SJCRH30 (cell line): ENCODE data around the gene UNC13A. TPM values are rescaled to one million over a fixed set of nuclear protein-coding genes. Genes with fewer than 3 reads are reported as not detected.
"Not testable (repeated sequence)": the region's sequence is repeated elsewhere in the genome, so short reads cannot be mapped to it uniquely, and the experiment has no call there.

ENCODE experiments used
- DNase-seq, 2 experiments: peaks; one replicate each; pipeline ENCODE4 v3.0.0-alpha.2; 2015 to 2020
- H3K27ac ChIP-seq: fragments of 250-450 bp; sonication (Bioruptor Pico); 2 replicates; pipeline ENCODE4 v1.5.1; 2020; ENCODE audit warnings: mild to moderate bottlenecking, moderate library complexity
- H3K27me3 ChIP-seq: fragments of 250-450 bp; sonication (Bioruptor Pico); 2 replicates; pipeline ENCODE4 v1.5.1; 2020; ENCODE audit warnings: mild to moderate bottlenecking, moderate library complexity
- H3K36me3 ChIP-seq: fragments of 250-450 bp; sonication (Bioruptor Pico); 2 replicates; pipeline ENCODE4 v1.5.1; 2020; ENCODE audit warnings: mild to moderate bottlenecking, moderate library complexity
- H3K4me1 ChIP-seq: fragments of 250-450 bp; sonication (Bioruptor Pico); 2 replicates; pipeline ENCODE4 v1.5.1; 2020; ENCODE audit warnings: mild to moderate bottlenecking, moderate library complexity
- H3K4me3 ChIP-seq: fragments of 250-450 bp; sonication (Bioruptor Pico); 2 replicates; pipeline ENCODE4 v1.5.1; 2020; ENCODE audit warnings: mild to moderate bottlenecking, moderate library complexity
- H3K9me3 ChIP-seq: fragments of 250-450 bp; sonication (Bioruptor Pico); replicated peaks from 2 replicates; pipeline ENCODE4 v1.5.1; 2020; ENCODE audit warnings: mild to moderate bottlenecking, moderate library complexity
- total RNA-seq: library from RNA; depleted of rRNA; stranded (reverse); fragments of >200 nt; shearing (Covaris generic); gene quantifications from 2 replicates; pipeline ENCODE4 v1.2.3, GENCODE V29; 2014

Gene UNC13A
- total RNA-seq, 1 experiment from 2014 or later = 0.02 TPM

DNA sequence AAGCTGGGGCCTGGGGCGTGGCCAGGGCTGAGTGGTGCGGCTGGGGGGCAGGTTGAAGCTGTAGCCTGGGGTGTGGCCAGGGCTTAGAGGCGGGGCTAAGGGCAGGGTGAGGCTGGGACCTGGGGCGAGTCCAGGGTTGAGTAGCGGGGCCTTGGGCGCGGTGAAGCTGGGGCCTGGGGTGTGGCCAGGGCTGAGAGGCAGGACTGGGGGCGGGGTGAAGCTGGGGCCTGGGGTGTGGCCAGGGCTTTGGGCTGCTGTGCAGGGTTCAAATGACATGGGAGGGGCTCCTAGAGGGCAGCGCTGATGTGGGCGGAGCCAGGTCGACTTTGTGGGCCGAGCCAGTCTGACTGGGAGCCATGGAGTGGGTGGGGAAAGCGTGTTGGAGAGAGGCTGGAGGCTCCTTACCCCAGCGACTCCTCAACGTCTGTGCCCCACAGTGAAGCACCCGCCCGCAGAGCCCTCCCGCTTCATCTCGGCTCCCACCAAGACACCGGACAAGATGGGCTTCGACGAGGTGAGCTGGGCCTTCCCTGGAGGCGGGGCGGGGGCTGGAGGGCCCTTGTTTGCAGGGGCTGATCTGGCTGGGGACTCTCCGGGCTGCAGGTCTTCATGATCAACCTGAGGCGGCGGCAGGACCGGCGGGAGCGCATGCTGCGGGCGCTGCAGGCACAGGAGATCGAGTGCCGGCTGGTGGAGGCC is 111.2 kb downstream of the UNC13A start:
- H3K36me3 ChIP-seq = peaks cover 67% of the 10 kb centered on the region
- H3K27ac ChIP-seq = no peak overlapping the region
- DNase-seq = peak; percentile 73 to 80

DNA sequence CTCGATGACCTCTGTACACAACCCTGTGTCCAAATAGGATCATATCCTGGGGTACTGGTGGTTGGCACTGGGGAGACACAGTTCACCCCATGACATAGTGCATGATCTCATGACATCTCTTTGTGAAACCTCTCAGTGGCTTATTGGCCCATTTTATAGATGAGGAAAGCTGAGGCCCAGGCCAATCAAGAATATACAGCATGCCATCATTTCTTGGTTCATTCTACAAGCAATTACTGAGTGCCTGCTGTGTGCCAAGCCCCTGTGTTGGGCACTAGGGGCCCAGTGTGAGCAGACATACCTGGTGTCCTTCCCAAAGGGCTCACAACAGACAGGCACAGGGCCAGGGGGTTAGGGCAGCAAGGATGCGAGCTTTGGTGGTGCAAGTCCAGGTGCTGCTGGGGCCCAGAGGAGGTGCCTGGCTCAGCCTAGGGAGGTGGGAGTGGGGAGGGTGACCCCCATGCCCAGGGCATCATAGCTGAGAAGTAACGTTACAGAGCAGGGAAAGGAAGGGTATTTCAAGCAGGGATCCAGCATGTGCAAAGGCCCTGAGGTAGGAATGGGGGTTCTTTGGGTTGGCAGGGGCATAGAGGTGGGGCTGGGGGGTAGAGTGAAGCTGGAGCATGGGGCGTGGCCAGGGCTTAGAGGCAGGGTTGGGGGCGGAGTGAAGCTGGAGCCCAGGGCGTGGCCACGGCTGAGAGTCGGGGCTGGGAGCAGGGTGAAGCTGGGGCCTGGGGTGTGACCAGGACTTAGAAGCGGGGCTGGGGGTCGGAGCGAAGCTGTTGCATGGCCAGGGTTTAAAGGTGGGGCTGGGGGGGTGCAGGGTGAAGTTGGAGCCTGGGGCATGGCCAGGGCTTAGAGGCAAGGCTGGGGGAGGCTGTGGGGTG is 112.0 kb downstream of the UNC13A start:
- no peak overlapping the region for H3K4me3 ChIP-seq
- no peaks in the 10 kb centered on the region for H3K4me1 ChIP-seq
- H3K36me3 ChIP-seq = peaks cover 67% of the 10 kb centered on the region
- no peaks in the 10 kb centered on the region for H3K27me3 ChIP-seq
- H3K9me3 ChIP-seq = no peaks in the 10 kb centered on the region
- no peak overlapping the region for H3K27ac ChIP-seq
- DNase-seq = peak in 1 of 2 experiments; percentile 30

More for the DNA sequence above, 111.2 kb downstream of the UNC13A start:
- Histone ChIP-seq H3K4me3 (no peak overlapping the region), H3K9me3 (no peaks in the 10 kb centered on the region), H3K4me1 (no peaks in the 10 kb centered on the region), H3K27me3 (no peaks in the 10 kb centered on the region)

GRCh38 chr19:17572638-17573037 is 115.5 kb downstream of the UNC13A start:
- Histone ChIP-seq H3K9me3 (no peaks in the 10 kb centered on the region), H3K4me3 (no peak overlapping the region), H3K27ac (no peak overlapping the region), H3K36me3 (peaks cover 72% of the 10 kb centered on the region), H3K4me1 (no peaks in the 10 kb centered on the region), H3K27me3 (no peaks in the 10 kb centered on the region)
- no peak for DNase-seq

GRCh38 chr19:17570791-17571190 is 117.4 kb downstream of the UNC13A start:
- Histone ChIP-seq H3K27me3 (no peaks in the 10 kb centered on the region), H3K9me3 (no peaks in the 10 kb centered on the region), H3K4me3 (no peak overlapping the region), H3K27ac (no peak overlapping the region), H3K4me1 (no peaks in the 10 kb centered on the region), H3K36me3 (peaks cover 79% of the 10 kb centered on the region)
- no peak for DNase-seq

DNA sequence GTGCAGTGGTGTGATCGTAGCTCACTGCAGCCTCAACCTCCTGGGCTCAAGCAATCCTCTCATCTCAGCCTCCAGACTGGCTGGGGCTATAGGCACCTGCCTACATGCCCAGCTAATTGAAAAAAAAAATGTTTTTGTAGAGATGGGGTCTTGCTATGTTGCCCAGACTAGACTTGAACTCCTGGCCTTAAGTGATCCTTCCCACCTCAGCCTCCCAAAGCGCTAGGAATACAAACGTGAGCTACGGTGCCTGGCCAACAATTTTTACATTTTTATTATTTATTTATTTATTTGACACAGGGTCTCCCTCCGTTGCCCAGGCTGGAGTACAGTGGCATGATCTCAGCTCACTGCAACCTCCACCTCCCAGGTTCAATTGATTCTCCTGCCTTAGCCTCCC is 117.9 kb downstream of the UNC13A start:
- not testable (repeated sequence) for H3K9me3 ChIP-seq, H3K27ac ChIP-seq, H3K27me3 ChIP-seq, H3K4me1 ChIP-seq, H3K4me3 ChIP-seq, DNase-seq
- peaks cover 80% of the 10 kb centered on the region for H3K36me3 ChIP-seq

DNA sequence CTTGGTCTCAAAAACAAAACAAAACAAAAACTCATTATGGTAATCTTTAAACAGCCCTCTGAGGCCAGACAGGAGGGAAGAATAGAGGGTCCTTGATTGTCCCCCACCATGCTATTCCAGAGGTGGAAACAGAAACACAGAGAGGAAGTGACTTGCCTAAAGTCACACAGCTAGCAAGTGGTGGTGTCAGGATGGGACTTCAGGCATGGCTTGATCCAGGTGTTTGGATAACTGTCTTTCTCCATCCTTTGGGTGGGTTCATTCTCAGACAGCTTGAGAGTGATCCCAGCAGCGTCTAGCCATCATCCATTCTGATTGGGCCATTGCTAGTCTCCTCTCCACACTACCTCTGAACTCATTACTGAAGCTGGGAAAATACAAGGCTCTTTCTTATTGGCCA is 120.2 kb downstream of the UNC13A start:
- Histone ChIP-seq H3K9me3 (no peaks in the 10 kb centered on the region), H3K27me3 (no peaks in the 10 kb centered on the region), H3K4me3 (no peak overlapping the region), H3K36me3 (peaks cover 79% of the 10 kb centered on the region), H3K4me1 (no peaks in the 10 kb centered on the region), H3K27ac (no peak overlapping the region)
- DNase-seq = no peak

GRCh38 chr19:17565611-17566010 is 122.5 kb downstream of the UNC13A start:
- Histone ChIP-seq H3K27me3 (no peaks in the 10 kb centered on the region), H3K4me3 (no peak overlapping the region), H3K36me3 (peaks cover 77% of the 10 kb centered on the region), H3K9me3 (no peaks in the 10 kb centered on the region), H3K27ac (no peak overlapping the region), H3K4me1 (no peaks in the 10 kb centered on the region)
- no peak for DNase-seq

GRCh38 chr19:17564781-17565180 is 123.4 kb downstream of the UNC13A start:
- no peak for DNase-seq
- H3K36me3 ChIP-seq = peaks cover 78% of the 10 kb centered on the region

DNA sequence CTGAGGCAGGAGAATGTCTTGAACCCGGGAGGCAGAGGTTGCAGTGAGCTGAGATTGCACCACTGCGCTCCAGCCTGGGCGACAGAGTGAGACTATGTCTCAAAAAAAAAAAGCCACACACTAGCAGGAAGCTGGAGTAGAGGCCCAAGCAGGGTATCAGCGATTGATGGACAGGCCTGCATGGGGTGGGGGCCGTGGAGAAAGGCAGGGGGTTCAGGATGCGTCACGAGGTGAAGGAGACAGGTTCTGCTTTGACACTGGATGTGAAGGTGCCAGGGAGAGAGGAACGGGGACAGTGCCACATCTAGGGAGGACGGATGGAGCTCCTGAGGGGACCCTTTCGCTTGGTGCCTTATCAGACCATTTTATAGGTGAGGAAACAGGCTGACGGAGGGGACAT is 125.6 kb downstream of the UNC13A start:
- no peak overlapping the region for H3K27ac ChIP-seq
- H3K4me3 ChIP-seq = no peak overlapping the region
- H3K4me1 ChIP-seq = no peaks in the 10 kb centered on the region
- peaks cover 69% of the 10 kb centered on the region for H3K36me3 ChIP-seq
- H3K27me3 ChIP-seq = no peaks in the 10 kb centered on the region
- H3K9me3 ChIP-seq = no peaks in the 10 kb centered on the region
- no peak for DNase-seq

More at GRCh38 chr19:17564781-17565180, 123.4 kb downstream of the UNC13A start:
- Histone ChIP-seq H3K4me1 (no peaks in the 10 kb centered on the region), H3K27ac (no peak overlapping the region), H3K4me3 (no peak overlapping the region), H3K9me3 (no peaks in the 10 kb centered on the region), H3K27me3 (no peaks in the 10 kb centered on the region)

DNA sequence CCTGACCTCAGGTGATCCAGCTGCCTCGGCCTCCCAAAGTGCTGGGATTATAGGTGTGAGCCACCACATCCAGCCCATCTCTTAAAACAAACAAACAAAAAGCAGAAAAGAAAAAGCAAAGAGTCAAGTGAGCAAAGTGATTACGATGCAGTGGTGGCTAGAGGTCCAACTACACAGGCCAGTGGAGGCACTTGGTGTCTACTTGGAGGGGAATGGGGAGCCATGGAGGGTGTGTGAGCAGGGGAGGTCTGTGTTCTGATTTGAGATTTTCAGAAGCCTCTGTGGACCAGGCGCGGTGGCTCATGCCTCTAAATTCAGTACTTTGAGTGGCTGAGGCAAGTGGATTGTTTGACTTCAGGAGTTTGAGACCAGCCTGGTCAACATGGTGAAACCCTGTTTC is 126.1 kb downstream of the UNC13A start:
- peaks cover 71% of the 10 kb centered on the region for H3K36me3 ChIP-seq
- no peak overlapping the region for H3K4me3 ChIP-seq
- DNase-seq = no peak

GRCh38 chr19:17560205-17560595 is 128.0 kb downstream of the UNC13A start:
- peaks cover 56% of the 10 kb centered on the region for H3K36me3 ChIP-seq
- H3K4me3 ChIP-seq = no peak overlapping the region
- no peaks in the 10 kb centered on the region for H3K27me3 ChIP-seq
- DNase-seq = no peak
- no peak overlapping the region for H3K27ac ChIP-seq
- no peaks in the 10 kb centered on the region for H3K9me3 ChIP-seq
- no peaks in the 10 kb centered on the region for H3K4me1 ChIP-seq

More for the DNA sequence above, 126.1 kb downstream of the UNC13A start:
- Histone ChIP-seq H3K4me1 (no peaks in the 10 kb centered on the region), H3K27me3 (no peaks in the 10 kb centered on the region), H3K9me3 (no peaks in the 10 kb centered on the region), H3K27ac (no peak overlapping the region)

GRCh38 chr19:17557466-17557865 is 130.7 kb downstream of the UNC13A start:
- Histone ChIP-seq H3K27ac (no peak overlapping the region), H3K27me3 (no peaks in the 10 kb centered on the region), H3K9me3 (no peaks in the 10 kb centered on the region), H3K36me3 (peaks cover 37% of the 10 kb centered on the region), H3K4me1 (peaks cover 11% of the 10 kb centered on the region), H3K4me3 (no peak overlapping the region)
- DNase-seq = no peak

GRCh38 chr19:17556995-17557394 is 131.2 kb downstream of the UNC13A start:
- Histone ChIP-seq H3K4me1 (peaks cover 11% of the 10 kb centered on the region), H3K27ac (no peak overlapping the region), H3K27me3 (no peaks in the 10 kb centered on the region), H3K36me3 (peaks cover 36% of the 10 kb centered on the region), H3K9me3 (no peaks in the 10 kb centered on the region), H3K4me3 (no peak overlapping the region)
- DNase-seq = no peak

- Histone ChIP-seq H3K27me3 (no peaks in the 10 kb centered on the region), H3K4me1 (peaks cover 11% of the 10 kb centered on the region), H3K36me3 (peaks cover 29% of the 10 kb centered on the region), H3K4me3 (peak overlapping the region; percentile 79), H3K27ac (peak overlapping the region; percentile 43), H3K9me3 (no peaks in the 10 kb centered on the region)
- peak; percentile 75 for DNase-seq
Measured at GRCh38 chr19:17555929-17556813, 132.0 kb downstream of the UNC13A start.
